ENCODE data around the gene SEPHS2.

- TF ChIP-seq, protein P1, sequence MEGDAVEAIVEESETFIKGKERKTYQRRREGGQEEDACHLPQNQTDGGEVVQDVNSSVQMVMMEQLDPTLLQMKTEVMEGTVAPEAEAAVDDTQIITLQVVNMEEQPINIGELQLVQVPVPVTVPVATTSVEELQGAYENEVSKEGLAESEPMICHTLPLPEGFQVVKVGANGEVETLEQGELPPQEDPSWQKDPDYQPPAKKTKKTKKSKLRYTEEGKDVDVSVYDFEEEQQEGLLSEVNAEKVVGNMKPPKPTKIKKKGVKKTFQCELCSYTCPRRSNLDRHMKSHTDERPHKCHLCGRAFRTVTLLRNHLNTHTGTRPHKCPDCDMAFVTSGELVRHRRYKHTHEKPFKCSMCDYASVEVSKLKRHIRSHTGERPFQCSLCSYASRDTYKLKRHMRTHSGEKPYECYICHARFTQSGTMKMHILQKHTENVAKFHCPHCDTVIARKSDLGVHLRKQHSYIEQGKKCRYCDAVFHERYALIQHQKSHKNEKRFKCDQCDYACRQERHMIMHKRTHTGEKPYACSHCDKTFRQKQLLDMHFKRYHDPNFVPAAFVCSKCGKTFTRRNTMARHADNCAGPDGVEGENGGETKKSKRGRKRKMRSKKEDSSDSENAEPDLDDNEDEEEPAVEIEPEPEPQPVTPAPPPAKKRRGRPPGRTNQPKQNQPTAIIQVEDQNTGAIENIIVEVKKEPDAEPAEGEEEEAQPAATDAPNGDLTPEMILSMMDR (IDR thresholded peaks at IDR 0.05; ENCODE audit: poor library complexity, severe bottlenecking): no peak
- TF ChIP-seq EZH2 (IDR thresholded peaks at IDR 0.05; ENCODE audit: borderline replicate concordance, insufficient read depth, low read length, poor library complexity, severe bottlenecking): no peak
- no peak for TF ChIP-seq RAD21 (conservative IDR thresholded peaks at IDR 0.05)
- TF ChIP-seq EP300 (conservative IDR thresholded peaks at IDR 0.05; ENCODE audit: poor library complexity, severe bottlenecking): no peak
- no peak for TF ChIP-seq POLR2AphosphoS5 (IDR thresholded peaks at IDR 0.05)
- TF ChIP-seq SMC3 (conservative IDR thresholded peaks at IDR 0.05; ENCODE audit: poor library complexity): no peak
- no peak for TF ChIP-seq MXI1 (conservative IDR thresholded peaks at IDR 0.05; ENCODE audit: poor library complexity, severe bottlenecking)
Observed at GRCh38 chr16:30416624-30417528, 28.8 kb downstream of the SEPHS2 start.
